Right forelimb (tissue), 1 donor: ENCODE measurements around the gene LINGO1.

ENCODE experiments used
- DNase-seq: peaks from one replicate; pipeline ENCODE4 v3.0.0-alpha.2; 2018

LINGO1 gene

DNA sequence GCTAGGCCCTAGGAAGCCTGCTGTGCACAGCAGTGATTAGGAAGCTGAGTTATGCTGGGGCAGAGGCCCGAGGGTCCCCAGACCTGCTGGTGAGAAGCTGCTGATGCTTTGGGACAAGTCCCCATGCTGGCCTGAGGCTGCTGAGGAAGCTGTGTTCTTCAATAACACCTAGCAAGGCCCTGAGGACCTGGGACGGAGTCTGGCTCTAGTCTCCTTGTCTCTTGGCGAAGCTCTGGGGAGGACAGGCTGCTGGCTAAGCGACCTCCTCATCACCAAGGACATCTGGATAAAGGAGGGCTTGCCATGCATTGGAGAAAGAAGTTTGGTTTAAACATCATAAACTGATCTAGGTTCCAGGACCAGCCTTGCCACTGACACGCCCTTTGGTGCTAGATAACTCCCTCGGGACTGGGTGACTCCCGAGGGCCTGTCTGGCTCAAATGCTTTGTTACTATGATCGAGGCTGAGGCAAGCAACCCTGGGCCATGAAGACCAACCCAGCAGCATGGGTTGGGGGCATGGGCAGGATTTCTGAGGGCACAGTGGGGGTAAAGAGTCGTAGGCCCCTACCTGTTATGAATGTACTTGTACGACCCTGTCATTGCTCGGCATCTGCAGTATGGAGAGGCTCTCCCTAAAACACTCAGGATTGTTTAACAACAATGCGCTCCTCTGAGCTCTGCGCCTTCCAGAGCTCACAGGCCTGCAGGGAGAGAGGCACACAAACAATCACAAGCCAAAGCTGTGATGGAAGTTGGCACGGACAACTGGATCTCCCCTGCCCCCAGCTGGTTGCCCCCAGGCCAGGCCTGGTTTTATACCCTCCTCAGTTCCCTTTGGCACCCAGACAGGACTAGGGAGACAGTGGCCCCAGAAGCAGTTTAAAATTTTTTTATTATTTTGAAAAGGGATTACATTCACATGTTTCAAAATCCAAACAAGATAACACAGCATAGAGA, 64.4 kb downstream of the LINGO1 start:
- no peak for DNase-seq

- DNase-seq, result no peak
These were observed 65.5 kb downstream of the LINGO1 start for GRCh38 chr15:77567202-77567601.

GRCh38 chr15:77566092-77566491, 66.6 kb downstream of the LINGO1 start:
- DNase-seq, result no peak

GRCh38 chr15:77565378-77565915, 67.3 kb downstream of the LINGO1 start:
- DNase-seq, result no peak

DNA sequence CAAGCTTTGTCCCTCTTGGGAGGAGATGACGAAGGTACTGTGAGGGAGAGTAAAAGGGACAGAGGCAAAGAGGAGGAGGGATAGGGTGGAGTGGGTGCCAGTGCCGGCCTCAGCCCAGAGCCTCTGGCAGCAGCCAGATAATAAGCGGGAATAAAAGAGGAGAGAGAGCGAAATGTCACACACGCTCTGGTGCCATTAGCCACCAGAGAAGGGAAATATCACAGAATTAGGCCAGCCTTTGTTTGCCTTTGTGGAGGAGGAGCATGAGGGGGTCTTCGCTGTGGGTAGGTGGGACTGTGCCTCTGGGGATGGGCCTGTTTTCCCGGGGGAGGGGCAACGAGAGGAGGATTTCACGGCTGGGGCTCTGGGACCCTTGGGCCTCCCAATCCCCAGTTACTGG, 67.8 kb downstream of the LINGO1 start:
- no peak for DNase-seq

DNA sequence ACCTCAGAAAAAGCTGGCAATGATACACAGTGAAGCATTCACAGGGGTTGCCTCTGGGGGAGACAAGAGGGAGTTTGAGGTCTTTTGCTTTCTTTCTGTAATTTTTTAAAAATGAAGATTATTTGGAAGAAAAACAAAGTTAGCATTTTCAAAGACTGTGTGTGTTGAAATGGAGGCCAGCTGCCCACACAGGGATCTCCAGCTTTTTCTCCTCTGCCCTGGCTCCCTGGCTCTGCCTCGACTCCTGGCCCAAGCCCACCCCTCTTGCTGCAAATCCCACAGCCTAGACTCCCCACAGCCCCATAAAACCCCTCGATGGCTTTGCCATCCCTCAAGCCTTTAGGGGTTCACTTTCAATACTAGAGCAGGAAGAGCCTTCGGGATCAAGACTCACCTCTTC, 68.4 kb downstream of the LINGO1 start:
- no peak for DNase-seq

- DNase-seq, result no peak
These were observed 69.0 kb downstream of the LINGO1 start for GRCh38 chr15:77563623-77564156.
